AG04449 (cell line): ENCODE data around the gene RNF225.

Experiments used
- CTCF ChIA-PET: fragments of 350-600 bp; formaldehyde crosslinking; extraction: SDS; loops from one replicate; lab custom pipeline; 2021; ENCODE audit warnings: antibody characterized with exemption; lab: Yijun Ruan, JAX
- POLR2A ChIA-PET: fragments of 400-600, 350-600 bp; formaldehyde crosslinking; extraction: SDS; loops from one replicate; lab custom pipeline; 2020; ENCODE audit warnings: antibody characterized with exemption, inconsistent platforms; lab: Yijun Ruan, JAX
- DNase-seq: peaks from one replicate; pipeline ENCODE4 v3.0.0-alpha.2; 2010; ENCODE audit warnings: low read depth, low spot score
- H3K4me3 ChIP-seq: 2 replicates; pipeline ENCODE4 v1.5.1; 2011; ENCODE audit warnings: low read depth, mild to moderate bottlenecking, control low read depth, low read length
- CTCF ChIP-seq: IDR thresholded peaks from one replicate; pipeline ENCODE4 v1.5.1; 2011; ENCODE audit warnings: mild to moderate bottlenecking, moderate library complexity, low read length, control low read depth, inconsistent platforms; ENCODE audit not compliant: insufficient read depth; ENCODE audit errors: missing control alignments

RNF225 gene

GRCh38 chr19:58407658-58408151 is 12.2 kb downstream of the RNF225 start:
- no peak for TF ChIP-seq CTCF
- ChIA-PET POLR2A (interaction anchor here (1.2 kb wide), 2 partner anchors 17 to 27 kb away, joined by 3 to 7 read pairs; partner anchors contain the start of gene ZNF837), CTCF (interaction anchor here (0.9 to 1.5 kb wide), 2 partner anchors 11 to 66 kb away, joined by 3 read pairs; no protein-coding TSS in a partner anchor)
- H3K4me3 ChIP-seq: peak overlapping the region; percentile 97
- DNase-seq: no peak

GRCh38 chr19:58408152-58409009 is 12.9 kb downstream of the RNF225 start, which contains the start of gene ZNF584:
Gene ZNF584 (plus strand): TSS chr19:58408649. CDS start chr19:58409148, 499 bp downstream.
- POLR2A ChIA-PET: interaction anchor here (0.5 to 1.4 kb wide), 8 partner anchors 12 to 111 kb away, joined by 3 to 7 read pairs (median 4); partner anchors contain the start of genes ZBTB45, ZNF132 and ZNF837
- peak; percentile 26 for TF ChIP-seq CTCF
- CTCF ChIA-PET: interaction anchor here (0.9 kb wide), 1 partner anchor 9 kb away, joined by 6 read pairs; no protein-coding TSS in a partner anchor
- peak; percentile 38 for DNase-seq
- H3K4me3 ChIP-seq: peak within 1 kb of the TSS; percentile 97

- H3K4me3 ChIP-seq: peak overlapping the region; percentile 97
- DNase-seq: no peak
- POLR2A ChIA-PET: interaction anchor here (0.5 to 1.4 kb wide), 9 partner anchors 13 to 111 kb away, joined by 3 to 7 read pairs (median 3); partner anchors contain the start of genes ZBTB45, ZNF132, ZNF497 and ZNF837
- TF ChIP-seq CTCF: no peak
- CTCF ChIA-PET: interaction anchor here (0.5 to 1.0 kb wide), 3 partner anchors 9 to 91 kb away, joined by 3 to 6 read pairs (median 3); no protein-coding TSS in a partner anchor
Observed at GRCh38 chr19:58409010-58409790, 13.7 kb downstream of the RNF225 start.

GRCh38 chr19:58416604-58417003 is 21.1 kb downstream of the RNF225 start:
- H3K4me3 ChIP-seq: no peak overlapping the region
- ChIA-PET CTCF (interaction anchor here (1.2 to 2.1 kb wide), 2 partner anchors 8 to 10 kb away, joined by 3 to 6 read pairs; partner anchors contain the start of gene ZNF584), POLR2A (no interaction called here)
- no peak for DNase-seq
- TF ChIP-seq CTCF: no peak

- no peak for DNase-seq
- H3K4me3 ChIP-seq: no peak overlapping the region
- TF ChIP-seq CTCF: no peak
- ChIA-PET POLR2A (no interaction called here), CTCF (interaction anchor here (1.2 to 2.1 kb wide), 2 partner anchors 9 to 11 kb away, joined by 3 to 6 read pairs; partner anchors contain the start of gene ZNF584)
Observed at GRCh38 chr19:58417071-58417470, 21.6 kb downstream of the RNF225 start.
